Gastrocnemius medialis (tissue), 4 donors: ENCODE results near the gene TTC3. TPM values are rescaled to one million over a fixed set of nuclear protein-coding genes. Genes with fewer than 3 reads are reported as not detected.
A peak's percentile ranks its signal among the peaks of the same experiment; 100 is the strongest.

Experiments
- ATAC-seq, 2 donors: fragments of 150-250 bp; one replicate each; pipeline ENCODE4 v1.9.1; 2016
- DNase-seq, 2 donors: peaks; one replicate each; pipeline ENCODE4 v3.0.0-alpha.2; 2019
- H3K27ac ChIP-seq, 4 donors: fragments of 200-600 bp; sonication (generic); 1 replicate in 1 of 4; 2 replicates in 3 of 4; pipeline ENCODE4 v1.5.1; 2016 to 2018; ENCODE audit warnings: mild to moderate bottlenecking in 2 of 4, moderate library complexity in 1 of 4
- H3K27me3 ChIP-seq, 3 donors: fragments of 200-600 bp; sonication (generic) in 2 of 3; 1 replicate in 1 of 3; 2 replicates in 2 of 3; pipeline versions ENCODE4 v1.5.1 to v1.6.0; 2016 to 2019; ENCODE audit warnings: mild to moderate bottlenecking in 1 of 3, moderate library complexity in 1 of 3
- H3K36me3 ChIP-seq, 2 donors: fragments of 200-600 bp; sonication (generic) in 1 of 2; one replicate each; pipeline ENCODE4 v1.5.1; 2017 to 2018
- H3K4me1 ChIP-seq, 2 donors: fragments of 200-600 bp; sonication (generic) in 1 of 2; one replicate each; pipeline ENCODE4 v1.5.1; 2016 to 2017; ENCODE audit warnings: mild to moderate bottlenecking in 2 of 2
- H3K4me3 ChIP-seq, 4 donors: fragments of 200-600 bp; sonication (generic) in 3 of 4; 1 replicate in 1 of 4; 2 replicates in 3 of 4; pipeline ENCODE4 v1.5.1; 2016 to 2019; ENCODE audit warnings: mild to moderate bottlenecking in 2 of 4
- H3K9me3 ChIP-seq, 3 donors: fragments of 200-600 bp; sonication (generic) in 2 of 3; 1 replicate in 1 of 3; 2 replicates in 2 of 3; pipeline ENCODE4 v1.5.1; 2016 to 2019
- CTCF ChIP-seq, 5 experiments: fragments of 450-650 bp in 3 of 5; fragments of 200-600 bp in 2 of 5; sonication (generic) in 2 of 5; IDR thresholded peaks in 4 of 5; conservative IDR thresholded peaks in 1 of 5; 1 replicate in 4 of 5; 2 replicates in 1 of 5; pipeline ENCODE4 v1.5.1; 2016 to 2019; ENCODE audit warnings: antibody characterized with exemption in 5 of 5, mild to moderate bottlenecking in 3 of 5, moderate library complexity in 3 of 5
- POLR2A ChIP-seq, 2 donors: fragments of 450-650 bp; IDR thresholded peaks; one replicate each; pipeline ENCODE4 v1.6.1; 2017; ENCODE audit warnings: antibody characterized with exemption in 2 of 2, mild to moderate bottlenecking in 2 of 2, moderate library complexity in 2 of 2
- in situ Hi-C, 4 donors: fragments of 200-750 bp; cut with MboI; loops; one replicate each; pipeline versions ENCODE4 v1.15.0 to v1.8.0; 2017; ENCODE audit warnings: low sequenced_read_pairs in 4 of 4
- intact Hi-C: fragments of 100-400 bp; cut with DNase I; formaldehyde crosslinking; loops from one replicate; pipeline ENCODE4 v1.15.1; 2023; ENCODE audit warnings: low total_unique reads
- total RNA-seq, 4 donors: library from RNA; depleted of rRNA; stranded (reverse); fragments of >200 nt; gene quantifications; one replicate each; pipeline versions ENCODE4 v1.1.0 to v1.2.3, GENCODE V29; 2016

The TTC3 gene
- total RNA-seq, 4 donors from 2014 or later: 39.5 to 71.6 (median 44.1) TPM

- in situ Hi-C loops: no loop called here
- ATAC-seq: no peak
Observed at GRCh38 chr21:37204580-37204979, 131.5 kb downstream of the TTC3 start.

GRCh38 chr21:37206496-37206895, 133.4 kb downstream of the TTC3 start:
- in situ Hi-C loops: no loop called here
- Histone ChIP-seq H3K27ac (peak overlapping the region; percentile 87 to 98 (median 95)), H3K9me3 (no peaks in the 10 kb centered on the region), H3K27me3 (no peaks in the 10 kb centered on the region), H3K4me3 (no peak overlapping the region), H3K4me1 (peaks cover 33 to 44% of the 10 kb centered on the region in 2 donors), H3K36me3 (peaks cover 0 to 14% of the 10 kb centered on the region in 2 donors)
- ATAC-seq (no peak), DNase-seq (no peak)
- TF ChIP-seq CTCF (IDR thresholded peaks at IDR 0.05 in 4 of 5, conservative IDR thresholded peaks at IDR 0.05 in 1 of 5) (no peak), POLR2A (IDR thresholded peaks at IDR 0.05) (no peak)
- intact Hi-C loops: loop anchor here (2.0 to 5.0 kb wide), 3 partner anchors 39 to 361 kb away; no protein-coding TSS in a partner anchor

More at GRCh38 chr21:37204580-37204979, 131.5 kb downstream of the TTC3 start:
- Histone ChIP-seq H3K36me3 (peaks cover 0 to 21% of the 10 kb centered on the region in 2 donors), H3K4me1 (peaks cover 40 to 47% of the 10 kb centered on the region in 2 donors), H3K27ac (peak overlapping the region; percentile 87 to 98 (median 95)), H3K4me3 (no peak overlapping the region), H3K9me3 (no peaks in the 10 kb centered on the region), H3K27me3 (no peaks in the 10 kb centered on the region)
- intact Hi-C loops: no loop called here
- DNase-seq: no peak
- TF ChIP-seq POLR2A (IDR thresholded peaks at IDR 0.05) (no peak), CTCF (IDR thresholded peaks at IDR 0.05 in 4 of 5, conservative IDR thresholded peaks at IDR 0.05 in 1 of 5) (no peak)

GRCh38 chr21:37207441-37208009, 134.5 kb downstream of the TTC3 start:
- H3K27ac ChIP-seq: peak overlapping the region; percentile 87 to 98 (median 95)
- intact Hi-C loops: loop anchor here (1.0 to 5.0 kb wide), 5 partner anchors 26 to 360 kb away; partner anchors contain the start of gene VPS26C
- TF ChIP-seq CTCF (IDR thresholded peaks at IDR 0.05 in 4 of 5, conservative IDR thresholded peaks at IDR 0.05 in 1 of 5) (no peak), POLR2A (IDR thresholded peaks at IDR 0.05) (peak in 1 of 2 donors; percentile 18)
- H3K4me1 ChIP-seq: peaks cover 33 to 44% of the 10 kb centered on the region in 2 donors
- ATAC-seq (peak; percentile 84 to 87), DNase-seq (peak; percentile 86 to 93)
- in situ Hi-C loops: no loop called here
- peak overlapping the region; percentile 33 to 56 (median 49) for H3K4me3 ChIP-seq
- H3K9me3 ChIP-seq: no peaks in the 10 kb centered on the region
- no peaks in the 10 kb centered on the region for H3K27me3 ChIP-seq
- H3K36me3 ChIP-seq: peaks cover 0 to 4% of the 10 kb centered on the region in 2 donors

GRCh38 chr21:37208056-37208721, 135.1 kb downstream of the TTC3 start:
- no peaks in the 10 kb centered on the region for H3K36me3 ChIP-seq
- ATAC-seq: peak; percentile 77 to 86
- in situ Hi-C loops (no loop called here), intact Hi-C loops (loop anchor here (1.0 to 5.0 kb wide), 3 partner anchors 27 to 359 kb away; no protein-coding TSS in a partner anchor)
- H3K4me3 ChIP-seq: peak overlapping the region; percentile 33 to 56 (median 49)
- H3K4me1 ChIP-seq: peaks cover 33 to 44% of the 10 kb centered on the region in 2 donors
- H3K9me3 ChIP-seq: no peaks in the 10 kb centered on the region
- peak overlapping the region; percentile 87 to 98 (median 95) for H3K27ac ChIP-seq
- no peaks in the 10 kb centered on the region for H3K27me3 ChIP-seq
- DNase-seq: peak; percentile 83 to 90
- TF ChIP-seq CTCF (IDR thresholded peaks at IDR 0.05 in 4 of 5, conservative IDR thresholded peaks at IDR 0.05 in 1 of 5) (no peak), POLR2A (IDR thresholded peaks at IDR 0.05) (no peak)
